IMR-90 (cell line): ENCODE data around the gene CASP3.

Experiments
- CTCF ChIP-seq: conservative IDR thresholded peaks from 2 replicates; pipeline ENCODE4 v1.5.1; 2012; ENCODE audit warnings: mild to moderate bottlenecking, low read depth, low read length, improper control_type of control experiment
- ELK1 ChIP-seq: fragments of 150-350 bp; IDR thresholded peaks from 2 replicates; pipeline ENCODE4 v1.6.1; 2016; ENCODE audit warnings: low read depth, mild to moderate bottlenecking, low read length, moderate library complexity, borderline replicate concordance
- MAZ ChIP-seq: IDR thresholded peaks from 2 replicates; pipeline ENCODE4 v1.6.1; 2012; ENCODE audit warnings: low read depth, mild to moderate bottlenecking, low read length, improper control_type of control experiment, moderate library complexity, borderline replicate concordance
- MXI1 ChIP-seq: IDR thresholded peaks from 2 replicates; pipeline ENCODE4 v1.6.1; 2012; ENCODE audit warnings: low read depth, mild to moderate bottlenecking, low read length, moderate library complexity, borderline replicate concordance
- POLR2A ChIP-seq: IDR thresholded peaks from 2 replicates; pipeline ENCODE4 v1.6.1; 2012; ENCODE audit warnings: mild to moderate bottlenecking, low read depth, low read length
- SMC3 ChIP-seq: fragments of 150-350 bp; IDR thresholded peaks from 2 replicates; pipeline ENCODE4 v1.6.1; 2016; ENCODE audit warnings: low read depth, mild to moderate bottlenecking, antibody characterized with exemption, low read length, moderate library complexity

- TF ChIP-seq CTCF (no peak), POLR2A (no peak), MAZ (no peak), SMC3 (no peak), MXI1 (no peak), ELK1 (no peak)
Measured at GRCh38 chr4:184666670-184667069, 17.4 kb upstream of the CASP3 start.
